ENCODE measurements around the gene HTRA3. TPM values are rescaled to one million over a fixed set of nuclear protein-coding genes. Genes with fewer than 3 reads are reported as not detected.
"Not testable (repeated sequence)": the region's sequence is repeated elsewhere in the genome, so short reads cannot be mapped to it uniquely, and the experiment has no call there.

HTRA3 gene
- total RNA-seq, 1 donor from 2014 or later: not detected

GRCh38 chr4:8345946-8346814, 76.6 kb downstream of the HTRA3 start:
- H3K36me3 Mint-ChIP-seq (ENCODE audit: low read depth): no peaks in the 10 kb centered on the region
- peaks cover 3% of the 10 kb centered on the region for H3K27me3 Mint-ChIP-seq
- intact Hi-C loops (cut with micrococcal nuclease): no loop called here
- H3K4me1 Mint-ChIP-seq: no peaks in the 10 kb centered on the region
- ChIA-PET POLR2A (no interaction called here), CTCF (no interaction called here)
- ATAC-seq (ENCODE audit: low read depth) (no peak), DNase-seq (no peak)
- no peak overlapping the region for H3K4me3 Mint-ChIP-seq
- no peaks in the 10 kb centered on the region for H3K9me3 Mint-ChIP-seq
- H3K27ac Mint-ChIP-seq: no peak overlapping the region
- TF ChIP-seq CTCF (IDR thresholded peaks at IDR 0.05): no peak

- no peaks in the 10 kb centered on the region for H3K27me3 Mint-ChIP-seq
- H3K9me3 Mint-ChIP-seq: no peaks in the 10 kb centered on the region
- no peak overlapping the region for H3K27ac Mint-ChIP-seq
- DNase-seq (no peak), ATAC-seq (ENCODE audit: low read depth) (no peak)
- intact Hi-C loops (cut with micrococcal nuclease): no loop called here
- POLR2A ChIA-PET: no interaction called here
- H3K4me1 Mint-ChIP-seq: no peaks in the 10 kb centered on the region
- CTCF ChIA-PET: no interaction called here
- TF ChIP-seq CTCF (IDR thresholded peaks at IDR 0.05): no peak
- no peak overlapping the region for H3K4me3 Mint-ChIP-seq
- H3K36me3 Mint-ChIP-seq (ENCODE audit: low read depth): no peaks in the 10 kb centered on the region
Measured at GRCh38 chr4:8346838-8347605, 77.5 kb downstream of the HTRA3 start.

- Mint-ChIP-seq H3K9me3 (no peaks in the 10 kb centered on the region), H3K4me3 (no peak overlapping the region), H3K4me1 (no peaks in the 10 kb centered on the region), H3K27ac (no peak overlapping the region), H3K27me3 (no peaks in the 10 kb centered on the region), H3K36me3 (ENCODE audit: low read depth) (no peaks in the 10 kb centered on the region)
- ChIA-PET POLR2A (no interaction called here), CTCF (no interaction called here)
- DNase-seq: no peak
- intact Hi-C loops (cut with micrococcal nuclease): no loop called here
- no peak for TF ChIP-seq CTCF (IDR thresholded peaks at IDR 0.05)
- no peak for ATAC-seq (ENCODE audit: low read depth)
Measured at GRCh38 chr4:8347660-8348059, 78.1 kb downstream of the HTRA3 start.

GRCh38 chr4:8348071-8348470, 78.5 kb downstream of the HTRA3 start:
- Mint-ChIP-seq H3K36me3 (ENCODE audit: low read depth) (no peaks in the 10 kb centered on the region), H3K4me1 (no peaks in the 10 kb centered on the region), H3K9me3 (no peaks in the 10 kb centered on the region), H3K27me3 (no peaks in the 10 kb centered on the region), H3K4me3 (no peak overlapping the region), H3K27ac (no peak overlapping the region)
- intact Hi-C loops (cut with micrococcal nuclease): no loop called here
- no peak for DNase-seq
- CTCF ChIA-PET: no interaction called here
- no peak for TF ChIP-seq CTCF (IDR thresholded peaks at IDR 0.05)
- no peak for ATAC-seq (ENCODE audit: low read depth)
- POLR2A ChIA-PET: no interaction called here

- CTCF ChIA-PET; H3K9me3 Mint-ChIP-seq; ATAC-seq (ENCODE audit: low read depth); H3K4me3 Mint-ChIP-seq; H3K27me3 Mint-ChIP-seq; H3K4me1 Mint-ChIP-seq; H3K36me3 Mint-ChIP-seq (ENCODE audit: low read depth); DNase-seq; intact Hi-C loops (cut with micrococcal nuclease); POLR2A ChIA-PET; H3K27ac Mint-ChIP-seq: not testable (repeated sequence)
Measured at GRCh38 chr4:8349236-8349635, 79.7 kb downstream of the HTRA3 start.
